MCF 10A (cell line): ENCODE data around the gene TOGARAM2. TPM values are rescaled to one million over a fixed set of nuclear protein-coding genes. Genes with fewer than 3 reads are reported as not detected.

Experiments
- BruUV-seq: library from RNA; stranded (reverse); fragments of 400-500 nt; replicated peaks from 2 replicates; lab custom pipeline; 2021; lab: Mats Ljungman, UMichigan
- CTCF ChIA-PET: fragments of 300-600 bp; sonication (Branson Sonifier 250); formaldehyde crosslinking; extraction: SDS; loops from one replicate; lab custom pipeline; 2021; ENCODE audit warnings: antibody characterized with exemption, inconsistent platforms; lab: Yijun Ruan, JAX
- POLR2A ChIA-PET: fragments of 300-600, 350-650 bp; sonication (Branson Sonifier 250); formaldehyde crosslinking; extraction: SDS; loops from one replicate; lab custom pipeline; 2020; ENCODE audit warnings: antibody characterized with exemption, inconsistent platforms; lab: Yijun Ruan, JAX
- DNase-seq: peaks from one replicate; pipeline ENCODE4 v3.0.0-alpha.2; 2018; ENCODE audit not compliant: unreplicated experiment
- H3K27ac Mint-ChIP-seq: one replicate; pipeline ENCODE4 v1.8.0; 2022; ENCODE audit warnings: mild to moderate bottlenecking, low read depth, mixed read lengths; ENCODE audit not compliant: unreplicated experiment
- H3K27me3 Mint-ChIP-seq: one replicate; pipeline ENCODE4 v1.8.0; 2022; ENCODE audit warnings: mixed read lengths; ENCODE audit not compliant: insufficient read depth, unreplicated experiment
- H3K36me3 Mint-ChIP-seq: one replicate; pipeline ENCODE4 v1.8.0; 2022; ENCODE audit warnings: mild to moderate bottlenecking, moderate library complexity, mixed read lengths; ENCODE audit not compliant: insufficient read depth, unreplicated experiment
- H3K4me1 Mint-ChIP-seq: one replicate; pipeline ENCODE4 v1.8.0; 2022; ENCODE audit warnings: mixed read lengths; ENCODE audit not compliant: insufficient read depth, unreplicated experiment
- H3K4me3 Mint-ChIP-seq: one replicate; pipeline ENCODE4 v1.8.0; 2022; ENCODE audit warnings: mild to moderate bottlenecking, moderate library complexity, mixed read lengths; ENCODE audit not compliant: unreplicated experiment
- H3K9me3 Mint-ChIP-seq: one replicate; pipeline ENCODE4 v1.8.0; 2022; ENCODE audit warnings: mixed read lengths; ENCODE audit not compliant: unreplicated experiment
- intact Hi-C: fragments of 100-400 bp; cut with micrococcal nuclease; formaldehyde crosslinking; loops from 2 replicates; pipeline ENCODE4 v1.14.1; 2022
- total RNA-seq: library from RNA; stranded (reverse); gene quantifications from 2 replicates; pipeline ENCODE4 v1.2.3, GENCODE V29; 2022
- TF ChIP-seq, protein P1 (sequence below): fragments of 200-600 bp; IDR thresholded peaks from one replicate; pipeline ENCODE4 v1.8.0; 2022; ENCODE audit warnings: antibody characterized with exemption, mild to moderate bottlenecking; ENCODE audit not compliant: unreplicated experiment

Gene TOGARAM2
- total RNA-seq, 1 experiment from 2014 or later: 0.16 TPM

DNA sequence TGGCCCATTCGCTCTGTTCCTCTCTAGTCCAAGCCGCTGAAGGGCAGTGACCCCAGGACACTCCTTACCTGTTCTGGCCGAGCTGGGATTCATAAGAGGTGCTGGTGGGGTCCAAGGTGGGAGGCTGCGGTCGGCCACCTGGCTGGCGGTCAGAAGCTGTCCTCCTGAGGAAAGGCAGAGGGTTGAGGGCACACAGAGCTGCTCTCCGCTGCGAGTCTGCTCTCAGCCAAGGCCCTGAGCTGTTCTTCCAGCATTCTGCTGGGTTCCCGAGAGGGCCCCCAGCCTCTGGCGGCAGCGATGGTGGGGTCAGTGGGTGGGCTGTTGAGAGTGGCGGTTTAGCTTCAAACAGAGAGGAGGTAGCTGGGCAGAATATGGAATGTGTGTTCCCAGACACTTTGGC, 89.4 kb downstream of the TOGARAM2 start:
- H3K9me3 Mint-ChIP-seq: no peaks in the 10 kb centered on the region
- no peak overlapping the region for H3K27ac Mint-ChIP-seq
- CTCF ChIA-PET: interaction anchor here (0.6 to 1.3 kb wide), 2 partner anchors 18 to 94 kb away, joined by 3 to 5 read pairs; no protein-coding TSS in a partner anchor
- H3K27me3 Mint-ChIP-seq: no peaks in the 10 kb centered on the region
- H3K36me3 Mint-ChIP-seq: no peaks in the 10 kb centered on the region
- no TSS peak for BruUV-seq
- DNase-seq: no peak
- no peak overlapping the region for H3K4me3 Mint-ChIP-seq
- TF ChIP-seq, protein P1, sequence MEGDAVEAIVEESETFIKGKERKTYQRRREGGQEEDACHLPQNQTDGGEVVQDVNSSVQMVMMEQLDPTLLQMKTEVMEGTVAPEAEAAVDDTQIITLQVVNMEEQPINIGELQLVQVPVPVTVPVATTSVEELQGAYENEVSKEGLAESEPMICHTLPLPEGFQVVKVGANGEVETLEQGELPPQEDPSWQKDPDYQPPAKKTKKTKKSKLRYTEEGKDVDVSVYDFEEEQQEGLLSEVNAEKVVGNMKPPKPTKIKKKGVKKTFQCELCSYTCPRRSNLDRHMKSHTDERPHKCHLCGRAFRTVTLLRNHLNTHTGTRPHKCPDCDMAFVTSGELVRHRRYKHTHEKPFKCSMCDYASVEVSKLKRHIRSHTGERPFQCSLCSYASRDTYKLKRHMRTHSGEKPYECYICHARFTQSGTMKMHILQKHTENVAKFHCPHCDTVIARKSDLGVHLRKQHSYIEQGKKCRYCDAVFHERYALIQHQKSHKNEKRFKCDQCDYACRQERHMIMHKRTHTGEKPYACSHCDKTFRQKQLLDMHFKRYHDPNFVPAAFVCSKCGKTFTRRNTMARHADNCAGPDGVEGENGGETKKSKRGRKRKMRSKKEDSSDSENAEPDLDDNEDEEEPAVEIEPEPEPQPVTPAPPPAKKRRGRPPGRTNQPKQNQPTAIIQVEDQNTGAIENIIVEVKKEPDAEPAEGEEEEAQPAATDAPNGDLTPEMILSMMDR: no peak
- intact Hi-C loops: no loop called here
- peaks cover 30% of the 10 kb centered on the region for H3K4me1 Mint-ChIP-seq
- POLR2A ChIA-PET: interaction anchor here (1.5 to 10.4 kb wide), 3 partner anchors 16 to 47 kb away, joined by 3 to 230 read pairs (median 25); partner anchors contain the start of gene CLIP4

DNA sequence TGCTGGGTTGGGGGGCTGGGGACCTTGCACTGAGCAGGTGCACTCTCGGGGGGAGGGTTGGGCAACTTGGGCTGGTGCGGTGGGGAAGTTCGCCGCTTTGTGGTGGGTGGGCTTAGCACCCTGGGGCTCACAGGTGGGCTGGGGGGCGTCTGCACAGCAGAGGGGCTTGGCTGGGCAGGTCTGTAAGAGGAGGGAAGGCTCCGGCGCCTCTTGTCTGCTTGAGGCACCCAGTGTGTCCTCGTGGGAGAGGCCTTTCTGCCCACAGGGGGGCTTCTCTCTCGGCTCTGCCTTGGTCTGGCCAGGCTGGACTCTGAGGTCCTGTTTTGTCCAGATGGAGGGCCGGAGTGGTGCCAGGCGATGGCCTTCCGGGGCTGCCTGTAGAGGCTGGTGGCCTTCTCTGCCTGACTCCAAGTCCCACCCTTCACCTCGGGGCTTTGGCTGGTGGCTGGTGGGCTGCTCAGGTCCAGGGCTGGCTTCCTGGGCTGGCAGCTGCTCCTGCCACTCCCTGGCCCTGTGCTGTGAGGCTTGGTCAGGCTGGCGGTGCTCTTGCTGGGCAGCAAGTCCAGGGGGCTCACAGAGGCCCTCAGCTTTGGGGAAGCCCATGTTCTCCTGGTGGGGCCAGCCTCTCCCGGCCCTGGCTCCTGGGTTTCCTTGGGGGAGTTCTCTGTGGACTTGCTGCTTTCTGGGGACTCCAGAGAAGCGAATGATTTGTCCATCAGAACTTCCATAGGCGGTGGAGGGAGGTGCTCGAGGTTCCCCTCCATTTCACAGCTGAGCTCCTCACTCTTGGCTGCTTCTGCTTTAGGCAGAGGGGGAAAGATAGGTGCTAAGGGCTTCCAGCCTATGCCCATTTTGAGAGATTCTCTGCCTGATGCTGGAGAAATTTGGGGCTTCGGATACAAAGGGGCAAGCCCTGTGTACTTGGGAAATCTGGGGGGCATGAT, 90.2 kb downstream of the TOGARAM2 start:
- H3K4me1 Mint-ChIP-seq: peaks cover 28% of the 10 kb centered on the region
- H3K27ac Mint-ChIP-seq: no peak overlapping the region
- ChIA-PET CTCF (interaction anchor here (0.9 kb wide), 2 partner anchors 17 to 81 kb away, joined by 3 read pairs; no protein-coding TSS in a partner anchor), POLR2A (interaction anchor here (10.4 kb wide), 1 partner anchor 46 kb away, joined by 230 read pairs; the partner anchor contains the start of gene CLIP4)
- H3K27me3 Mint-ChIP-seq: no peaks in the 10 kb centered on the region
- H3K9me3 Mint-ChIP-seq: no peaks in the 10 kb centered on the region
- no peaks in the 10 kb centered on the region for H3K36me3 Mint-ChIP-seq
- H3K4me3 Mint-ChIP-seq: no peak overlapping the region
- no peak for DNase-seq
- BruUV-seq: no TSS peak
- intact Hi-C loops: no loop called here
- TF ChIP-seq, protein P1: no peak

DNA sequence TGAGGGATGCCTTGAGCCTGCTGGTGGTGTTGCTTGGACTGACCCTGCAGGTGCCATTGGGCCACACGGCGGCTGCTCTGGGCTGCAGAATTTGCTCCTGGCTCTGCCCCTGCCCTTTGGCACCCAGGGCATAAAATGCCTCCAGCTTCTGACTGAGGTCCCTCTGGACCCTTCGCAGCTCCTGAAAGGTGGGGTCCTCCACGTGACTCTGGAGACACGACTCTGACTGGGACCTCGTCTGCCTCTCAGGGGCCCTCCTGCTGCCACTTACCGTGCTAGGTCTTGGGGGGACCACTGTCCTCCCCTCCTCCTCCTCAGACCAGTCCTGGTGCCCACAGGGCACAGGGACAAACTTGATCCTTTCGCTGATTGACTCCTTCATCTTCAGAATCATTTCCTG, 91.2 kb downstream of the TOGARAM2 start:
- Mint-ChIP-seq H3K36me3 (no peaks in the 10 kb centered on the region), H3K27ac (no peak overlapping the region), H3K4me1 (peaks cover 21% of the 10 kb centered on the region), H3K9me3 (no peaks in the 10 kb centered on the region), H3K4me3 (no peak overlapping the region), H3K27me3 (no peaks in the 10 kb centered on the region)
- TF ChIP-seq, protein P1: no peak
- ChIA-PET POLR2A (no interaction called here), CTCF (no interaction called here)
- BruUV-seq: no TSS peak
- intact Hi-C loops: no loop called here
- no peak for DNase-seq

DNA sequence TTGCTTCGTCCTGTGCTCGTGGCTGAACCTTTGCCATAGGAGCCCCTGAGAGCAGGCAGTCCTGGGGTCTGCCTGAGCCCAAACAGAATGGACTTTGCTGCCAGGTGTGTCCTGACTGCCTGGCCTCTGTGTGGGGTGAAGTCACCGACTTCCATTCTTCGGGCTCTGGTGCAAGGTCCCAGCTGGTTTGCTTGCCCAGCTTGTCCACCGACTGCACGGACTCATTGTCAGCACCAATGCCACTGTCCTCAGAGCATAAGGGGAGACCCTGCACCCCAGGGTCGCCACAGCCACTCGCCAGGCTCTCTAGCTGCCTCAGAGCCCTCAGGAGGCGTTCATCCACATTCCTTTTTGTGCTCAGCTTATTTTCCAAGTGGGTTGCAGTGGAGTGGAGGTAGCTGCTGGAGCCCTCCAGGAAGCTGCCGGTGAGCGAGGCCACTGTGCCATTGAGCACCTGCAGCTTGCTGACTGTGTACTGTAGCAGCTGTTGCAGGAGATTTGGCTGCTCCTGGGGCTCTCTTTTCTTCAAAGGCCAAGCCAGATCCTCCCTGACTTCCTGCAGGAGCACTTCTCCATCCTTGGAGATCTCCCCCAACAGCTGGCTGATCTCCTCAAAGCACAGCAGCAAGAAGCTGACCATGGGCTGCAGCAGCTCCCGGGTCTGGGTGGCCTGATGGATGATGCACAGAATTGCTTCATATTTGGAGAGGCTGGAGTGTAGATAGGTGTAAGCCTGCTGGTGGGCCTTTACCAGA, 92.0 kb downstream of the TOGARAM2 start:
- ChIA-PET POLR2A (interaction anchor here (0.6 to 0.8 kb wide), 2 partner anchors 9 to 323 kb away, joined by 3 read pairs; no protein-coding TSS in a partner anchor), CTCF (interaction anchor here (0.6 kb wide), 1 partner anchor 136 kb away, joined by 3 read pairs; no protein-coding TSS in a partner anchor)

More for the DNA sequence above, 92.0 kb downstream of the TOGARAM2 start:
- no peaks in the 10 kb centered on the region for H3K9me3 Mint-ChIP-seq
- DNase-seq: no peak
- H3K4me3 Mint-ChIP-seq: no peak overlapping the region
- H3K27ac Mint-ChIP-seq: no peak overlapping the region
- no peaks in the 10 kb centered on the region for H3K36me3 Mint-ChIP-seq
- no peaks in the 10 kb centered on the region for H3K27me3 Mint-ChIP-seq
- intact Hi-C loops: no loop called here
- no TSS peak for BruUV-seq
- TF ChIP-seq, protein P1: no peak
- H3K4me1 Mint-ChIP-seq: peaks cover 12% of the 10 kb centered on the region
